Ectodermal cell (in vitro differentiated cells): ENCODE data around the gene EML2.

Experiments
- H3K27ac ChIP-seq: 2 replicates; pipeline ENCODE4 v1.7.0; 2013; ENCODE audit warnings: mild to moderate bottlenecking, low read depth, low read length; ENCODE audit not compliant: insufficient read depth, poor library complexity, severe bottlenecking
- H3K27me3 ChIP-seq: 2 replicates; pipeline ENCODE4 v1.7.0; 2013; ENCODE audit warnings: mild to moderate bottlenecking, low read length; ENCODE audit not compliant: insufficient read depth, control insufficient read depth, poor library complexity, severe bottlenecking
- H3K36me3 ChIP-seq: one replicate; pipeline ENCODE4 v1.7.0; 2013; ENCODE audit warnings: low read length; ENCODE audit not compliant: control insufficient read depth, insufficient read depth
- H3K4me1 ChIP-seq: one replicate; pipeline ENCODE4 v1.7.0; 2013; ENCODE audit warnings: low read length; ENCODE audit not compliant: control insufficient read depth, insufficient read depth
- H3K4me3 ChIP-seq: 2 replicates; pipeline ENCODE4 v1.7.0; 2013; ENCODE audit warnings: low read depth, low read length, control low read depth; ENCODE audit not compliant: insufficient read depth
- H3K9me3 ChIP-seq: 2 replicates; pipeline ENCODE4 v1.7.0; 2013; ENCODE audit warnings: mild to moderate bottlenecking, low read length, moderate library complexity; ENCODE audit not compliant: control insufficient read depth
- WGBS, 2 experiments: methylation state at CpG; one replicate each; pipeline ENCODE4 v1.1.7; 2013; ENCODE audit warnings: missing lambda C conversion rate in 2 of 2; 5-methylcytosine and 5-hydroxymethylcytosine counted together

The EML2 gene

GRCh38 chr19:45599286-45599685 lies 39.9 kb downstream of the EML2 start:
- Histone ChIP-seq H3K4me1 (peaks cover 9% of the 10 kb centered on the region), H3K27me3 (peaks cover 59% of the 10 kb centered on the region), H3K4me3 (no peak overlapping the region), H3K27ac (no peak overlapping the region), H3K36me3 (no peaks in the 10 kb centered on the region), H3K9me3 (no peaks in the 10 kb centered on the region)
- WGBS, 2 experiments = 41 to 42% methylated on average over 13 of the region's 13 CpGs

GRCh38 chr19:45598267-45599001 lies 40.8 kb downstream of the EML2 start:
- H3K27ac ChIP-seq = no peak overlapping the region
- H3K4me1 ChIP-seq = peaks cover 9% of the 10 kb centered on the region
- peaks cover 59% of the 10 kb centered on the region for H3K27me3 ChIP-seq
- H3K4me3 ChIP-seq = no peak overlapping the region
- no peaks in the 10 kb centered on the region for H3K9me3 ChIP-seq
- 24 to 26% methylated on average over 22 of the region's 22 CpGs for WGBS, 2 experiments
- no peaks in the 10 kb centered on the region for H3K36me3 ChIP-seq

GRCh38 chr19:45597425-45598111 lies 41.6 kb downstream of the EML2 start:
- Histone ChIP-seq H3K4me3 (no peak overlapping the region), H3K36me3 (no peaks in the 10 kb centered on the region), H3K27ac (no peak overlapping the region), H3K9me3 (no peaks in the 10 kb centered on the region), H3K4me1 (peaks cover 9% of the 10 kb centered on the region), H3K27me3 (peaks cover 55% of the 10 kb centered on the region)
- WGBS, 2 experiments = 14 to 15% methylated on average over 5 of the region's 5 CpGs

- peaks cover 41% of the 10 kb centered on the region for H3K27me3 ChIP-seq
Observed at GRCh38 chr19:45595814-45596213, 43.4 kb downstream of the EML2 start.

GRCh38 chr19:45593520-45593919 lies 45.7 kb downstream of the EML2 start:
- H3K27me3 ChIP-seq = peaks cover 18% of the 10 kb centered on the region
- peaks cover 9% of the 10 kb centered on the region for H3K4me1 ChIP-seq
- 8 to 9% methylated on average over 1 of the region's 1 CpG for WGBS, 2 experiments

More at GRCh38 chr19:45595814-45596213, 43.4 kb downstream of the EML2 start:
- Histone ChIP-seq H3K4me1 (peaks cover 9% of the 10 kb centered on the region), H3K4me3 (no peak overlapping the region), H3K36me3 (no peaks in the 10 kb centered on the region), H3K27ac (no peak overlapping the region), H3K9me3 (no peaks in the 10 kb centered on the region)
- WGBS, 2 experiments = 83 to 85% methylated on average over 6 of the region's 6 CpGs

GRCh38 chr19:45592366-45592765 lies 46.8 kb downstream of the EML2 start:
- peaks cover 6% of the 10 kb centered on the region for H3K27me3 ChIP-seq
- WGBS, 2 experiments = 83 to 84% methylated on average over 4 of the region's 4 CpGs

More at GRCh38 chr19:45593520-45593919, 45.7 kb downstream of the EML2 start:
- H3K36me3 ChIP-seq = no peaks in the 10 kb centered on the region
- no peak overlapping the region for H3K4me3 ChIP-seq
- H3K27ac ChIP-seq = no peak overlapping the region
- no peaks in the 10 kb centered on the region for H3K9me3 ChIP-seq

GRCh38 chr19:45591638-45592005 lies 47.6 kb downstream of the EML2 start:
- Histone ChIP-seq H3K27ac (no peak overlapping the region), H3K4me1 (no peaks in the 10 kb centered on the region), H3K27me3 (peaks cover 3% of the 10 kb centered on the region), H3K4me3 (no peak overlapping the region), H3K36me3 (no peaks in the 10 kb centered on the region), H3K9me3 (no peaks in the 10 kb centered on the region)
- WGBS, 2 experiments = 95 to 96% methylated on average over 21 of the region's 21 CpGs

More at GRCh38 chr19:45592366-45592765, 46.8 kb downstream of the EML2 start:
- Histone ChIP-seq H3K36me3 (no peaks in the 10 kb centered on the region), H3K4me1 (no peaks in the 10 kb centered on the region), H3K27ac (no peak overlapping the region), H3K9me3 (no peaks in the 10 kb centered on the region), H3K4me3 (no peak overlapping the region)

- 64 to 66% methylated on average over 48 of the region's 48 CpGs for WGBS, 2 experiments
- no peaks in the 10 kb centered on the region for H3K4me1 ChIP-seq
- H3K27ac ChIP-seq = no peak overlapping the region
- no peaks in the 10 kb centered on the region for H3K9me3 ChIP-seq
- H3K36me3 ChIP-seq = no peaks in the 10 kb centered on the region
- H3K4me3 ChIP-seq = no peak overlapping the region
- H3K27me3 ChIP-seq = peaks cover 3% of the 10 kb centered on the region
Observed at GRCh38 chr19:45591004-45591637, 48.1 kb downstream of the EML2 start.

- peaks cover 3% of the 10 kb centered on the region for H3K27me3 ChIP-seq
- H3K9me3 ChIP-seq = no peaks in the 10 kb centered on the region
- no peaks in the 10 kb centered on the region for H3K36me3 ChIP-seq
- H3K27ac ChIP-seq = no peak overlapping the region
- no peak overlapping the region for H3K4me3 ChIP-seq
- H3K4me1 ChIP-seq = no peaks in the 10 kb centered on the region
- WGBS, 2 experiments = 76 to 80% methylated on average over 15 of the region's 15 CpGs
Observed at GRCh38 chr19:45590300-45591003, 48.7 kb downstream of the EML2 start.

- peaks cover 4% of the 10 kb centered on the region for H3K4me1 ChIP-seq
- H3K27me3 ChIP-seq = peaks cover 3% of the 10 kb centered on the region
- WGBS, 2 experiments = 89 to 95% methylated on average over 4 of the region's 4 CpGs
- H3K36me3 ChIP-seq = no peaks in the 10 kb centered on the region
- no peak overlapping the region for H3K27ac ChIP-seq
- no peak overlapping the region for H3K4me3 ChIP-seq
- H3K9me3 ChIP-seq = no peaks in the 10 kb centered on the region
Observed at GRCh38 chr19:45589768-45590167, 49.4 kb downstream of the EML2 start.
